Stimulated activated CD8-positive, alpha-beta memory T cell treated with anti-CD3 and anti-CD28 coated beads, Interleukin-7, amount 100 ng/mL, for 1 hour (primary cell): ENCODE results near the gene NDFIP2.
"Not testable (repeated sequence)": the region's sequence is repeated elsewhere in the genome, so short reads cannot be mapped to it uniquely, and the experiment has no call there.

Experiments
- DNase-seq, 2 donors: peaks; one replicate each; pipeline ENCODE4 v3.0.0-alpha.2; 2020; ENCODE audit warnings: low read depth in 2 of 2

NDFIP2 gene

GRCh38 chr13:79593121-79593520 is 112.2 kb downstream of the NDFIP2 start:
- DNase-seq: no peak

GRCh38 chr13:79593641-79594275 is 112.8 kb downstream of the NDFIP2 start:
- no peak for DNase-seq

GRCh38 chr13:79600146-79600545 is 119.2 kb downstream of the NDFIP2 start:
- DNase-seq: not testable (repeated sequence)

GRCh38 chr13:79602936-79603335 is 122.0 kb downstream of the NDFIP2 start:
- no peak for DNase-seq

- no peak for DNase-seq
Observed at GRCh38 chr13:79604752-79605151, 123.8 kb downstream of the NDFIP2 start.
